GM12878 (cell line): ENCODE measurements around the gene SENP1. TPM values are rescaled to one million over a fixed set of nuclear protein-coding genes. Genes with fewer than 3 reads are reported as not detected.

Source experiments
- ATAC-seq: fragments of 200-7000 bp; cut with Tn5 transposase; 3 replicates; pipeline ENCODE4 v1.9.1; 2020; ENCODE audit warnings: mild to moderate bottlenecking, moderate library complexity
- BruUV-seq: library from RNA; stranded (reverse); fragments of 400-500 nt; replicated peaks from 2 replicates; lab custom pipeline; 2021; lab: Mats Ljungman, UMichigan
- CTCF ChIA-PET: fragments of 300-600 bp; sonication (Branson Sonifier 250); formaldehyde crosslinking; extraction: SDS; loops from one replicate; lab custom pipeline; 2021; ENCODE audit warnings: inconsistent platforms; lab: Yijun Ruan, JAX
- POLR2A ChIA-PET: fragments of 350-600 bp; formaldehyde crosslinking; extraction: SDS; loops from one replicate; lab custom pipeline; 2021; ENCODE audit warnings: inconsistent platforms; lab: Charles Lee
- RAD21 ChIA-PET: fragments of 300-600 bp; sonication (Branson Sonifier 250); formaldehyde crosslinking; loops from one replicate; lab custom pipeline; 2023; ENCODE audit warnings: antibody characterized with exemption; ENCODE audit not compliant: unreplicated experiment; lab: Charles Lee
- SMC1A ChIA-PET: fragments of 300-600 bp; sonication (Branson Sonifier 250); formaldehyde crosslinking; loops from one replicate; lab custom pipeline; 2023; ENCODE audit not compliant: unreplicated experiment, uncharacterized antibody; lab: Charles Lee
- DNase-seq: peaks from one replicate; pipeline ENCODE4 v3.0.0-alpha.2; 2011; ENCODE audit warnings: low read depth, low spot score
- FAIRE-seq: peaks from 3 replicates; lab custom pipeline; 2011; peaks lifted over from hg19 to GRCh38; lab: Jason Lieb, UNC
- H2AFZ ChIP-seq: 2 replicates; pipeline ENCODE4 v1.6.0; 2011; ENCODE audit warnings: low read depth, low read length, control low read depth; ENCODE audit not compliant: control insufficient read depth
- H3K27ac ChIP-seq: 2 replicates; pipeline ENCODE4 v1.5.1; 2011; ENCODE audit warnings: control low read depth; ENCODE audit not compliant: control insufficient read depth, insufficient read depth
- H3K27me3 ChIP-seq, 2 experiments: replicated peaks in 1 of 2; 2 replicates each; pipeline versions ENCODE4 v1.6.0 to v1.6.1; 2011; ENCODE audit warnings: low read length in 1 of 2; ENCODE audit not compliant: control insufficient read depth in 2 of 2, insufficient read depth in 2 of 2
- H3K36me3 ChIP-seq, 2 experiments: 2 replicates each; pipeline ENCODE4 v1.5.1; 2011; ENCODE audit warnings: low read length in 1 of 2; ENCODE audit not compliant: control insufficient read depth in 2 of 2, insufficient read depth in 2 of 2
- H3K4me1 ChIP-seq: 2 replicates; pipeline ENCODE4 v1.6.1; 2011; ENCODE audit warnings: mild to moderate bottlenecking, low read length, moderate library complexity, mixed read lengths; ENCODE audit not compliant: control insufficient read depth, insufficient read depth
- H3K4me2 ChIP-seq: 2 replicates; pipeline ENCODE4 v1.6.0; 2011; ENCODE audit warnings: control low read depth; ENCODE audit not compliant: control insufficient read depth, insufficient read depth
- H3K4me3 ChIP-seq: fragments of 200-600 bp; sonication (generic); 2 replicates; pipeline ENCODE4 v1.5.1; 2016
- H3K79me2 ChIP-seq: 2 replicates; pipeline ENCODE4 v1.6.0; 2011; ENCODE audit warnings: low read length; ENCODE audit not compliant: control insufficient read depth, insufficient read depth
- H3K9ac ChIP-seq: 2 replicates; pipeline ENCODE4 v1.8.0; 2011; ENCODE audit warnings: low read length, control low read depth, mixed read lengths; ENCODE audit not compliant: control insufficient read depth, insufficient read depth
- H3K9me3 ChIP-seq: replicated peaks from 3 replicates; pipeline ENCODE4 v1.5.1; 2011; ENCODE audit warnings: mild to moderate bottlenecking, low read length; ENCODE audit not compliant: control insufficient read depth, insufficient read depth
- H4K20me1 ChIP-seq: 2 replicates; pipeline ENCODE4 v1.6.0; 2011; ENCODE audit not compliant: control insufficient read depth, insufficient read depth
- CREB1 ChIP-seq: IDR thresholded peaks from 2 replicates; pipeline ENCODE4 v1.6.1; 2012; ENCODE audit warnings: low read depth, mild to moderate bottlenecking, inconsistent platforms
- JUNB ChIP-seq: IDR thresholded peaks from 2 replicates; pipeline ENCODE4 v1.6.1; 2016; ENCODE audit warnings: antibody characterized with exemption, mild to moderate bottlenecking
- WGBS: methylation state at CpG from one replicate; pipeline ENCODE4 v1.1.6; 2016; ENCODE audit warnings: low lambda C conversion rate; ENCODE audit not compliant: insufficient replicate concordance, insufficient coverage; ENCODE audit errors: missing lambda C conversion rate; 5-methylcytosine and 5-hydroxymethylcytosine counted together
- in situ Hi-C: fragments of 300-500 bp; cut with MboI; formaldehyde crosslinking; loops from 9 replicates; pipeline ENCODE4 v1.14.3; 2018; ENCODE audit warnings: mixed read lengths
- intact Hi-C: fragments of 100-400 bp; cut with micrococcal nuclease; formaldehyde crosslinking; loops from one replicate; pipeline ENCODE4 v1.14.2; 2022; ENCODE audit not compliant: unreplicated experiment
- polyA plus RNA-seq, 11 experiments: library from polyadenylated mRNA; depleted of rRNA in 4 of 11; unstranded in 6 of 11; stranded (reverse) in 5 of 11; fragments of >200 nt; fragmentation: Nextera tagmentation in 4 of 11; fragmentation: Illumina TruSeq in 1 of 11; extraction: Ambion mirVana in 4 of 11; extraction: Trizol in 1 of 11; gene quantifications; 1 replicate in 1 of 11; 2 replicates in 10 of 11; pipeline versions ENCODE4 v1.2.1 to v1.2.3, GENCODE V29; 2011 to 2016; ENCODE audit warnings: inconsistent platforms in 2 of 11, missing spikeins in 2 of 11, low read depth in 1 of 11
- total RNA-seq, 4 experiments: library from RNA; depleted of rRNA in 3 of 4; stranded (reverse); fragments of >200 nt in 3 of 4; fragmentation: Illumina TruSeq in 1 of 4; extraction: Trizol in 1 of 4; gene quantifications; 2 replicates each; pipeline versions ENCODE4 v1.2.1 to v1.2.3, GENCODE V29; 2013 to 2021
- TF ChIP-seq, protein P1 (sequence below): fragments of 450-650 bp; IDR thresholded peaks from 2 replicates; pipeline ENCODE4 v1.6.1; 2016; ENCODE audit warnings: mild to moderate bottlenecking
- TF ChIP-seq, protein P2 (sequence below): IDR thresholded peaks from 2 replicates; pipeline ENCODE4 v1.6.1; 2011; ENCODE audit warnings: mild to moderate bottlenecking, low read depth, low read length, moderate library complexity; ENCODE audit not compliant: insufficient replicate concordance
- TF ChIP-seq, protein P3 (sequence below): fragments of 450-650 bp; conservative IDR thresholded peaks from 2 replicates; pipeline ENCODE4 v1.6.1; 2017; ENCODE audit warnings: mild to moderate bottlenecking, moderate library complexity

SENP1 gene
- total and polyA plus RNA-seq, 10 of the 15 experiments (the other 5 are each of a cell fraction or from before 2014, with no cell fraction given): 8.1 to 52.4 (median 26.1) TPM

DNA sequence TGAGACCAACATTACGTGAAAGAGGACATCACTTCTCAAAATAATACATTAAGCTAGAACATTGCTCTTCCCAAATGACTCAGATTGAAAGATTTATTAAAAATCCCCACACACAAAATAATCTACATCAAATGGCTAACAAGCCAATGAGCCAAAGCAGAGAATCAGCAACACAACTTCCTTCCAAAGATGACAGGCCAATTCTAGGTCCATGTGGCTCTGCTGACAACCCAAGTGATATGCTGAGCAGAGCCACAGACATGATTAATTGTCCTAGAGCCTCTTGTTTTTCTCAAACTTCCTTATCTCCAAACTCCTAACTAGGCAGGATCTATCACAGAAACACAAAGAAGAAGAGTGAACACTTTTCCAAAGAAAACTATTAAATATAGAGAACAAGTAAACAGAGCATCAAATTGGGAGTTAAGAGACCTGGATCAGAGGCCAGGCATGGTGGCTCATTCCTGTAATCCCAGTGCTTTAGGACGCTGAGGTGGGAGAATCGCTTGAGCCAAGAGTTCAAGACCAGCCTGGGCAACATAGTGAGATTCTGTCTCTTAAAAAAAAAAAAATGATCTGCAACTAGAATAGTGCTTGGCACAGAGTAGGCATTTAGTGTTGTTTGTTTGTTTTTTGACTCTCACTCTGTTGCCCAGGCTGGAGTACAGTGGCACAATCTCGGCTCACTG is 38.5 kb downstream of the SENP1 start:
- intact Hi-C loops: no loop called here
- Histone ChIP-seq H4K20me1 (no peaks in the 10 kb centered on the region), H3K4me3 (no peak overlapping the region), H2AFZ (no peak overlapping the region), H3K9ac (no peak overlapping the region), H3K9me3 (no peaks in the 10 kb centered on the region), H3K4me2 (no peak overlapping the region), H3K27ac (no peak overlapping the region), H3K27me3 (no peaks in the 10 kb centered on the region), H3K79me2 (no peaks in the 10 kb centered on the region), H3K4me1 (no peaks in the 10 kb centered on the region), H3K36me3 (peaks cover 0 to 26% of the 10 kb centered on the region in 2 experiments)
- POLR2A ChIA-PET: no interaction called here
- CTCF ChIA-PET: no interaction called here
- FAIRE-seq: no peak
- WGBS: 78% methylated on average over 4 of the region's 4 CpGs
- in situ Hi-C loops: no loop called here
- peak; percentile 67 for ATAC-seq
- no TSS peak for BruUV-seq
- peak; percentile 3 for DNase-seq
- SMC1A ChIA-PET: interaction anchor here (0.9 to 1.5 kb wide), 3 partner anchors 11 to 103 kb away, joined by 3 to 4 read pairs (median 3); partner anchors contain the start of gene PFKM
- TF ChIP-seq, protein P1, sequence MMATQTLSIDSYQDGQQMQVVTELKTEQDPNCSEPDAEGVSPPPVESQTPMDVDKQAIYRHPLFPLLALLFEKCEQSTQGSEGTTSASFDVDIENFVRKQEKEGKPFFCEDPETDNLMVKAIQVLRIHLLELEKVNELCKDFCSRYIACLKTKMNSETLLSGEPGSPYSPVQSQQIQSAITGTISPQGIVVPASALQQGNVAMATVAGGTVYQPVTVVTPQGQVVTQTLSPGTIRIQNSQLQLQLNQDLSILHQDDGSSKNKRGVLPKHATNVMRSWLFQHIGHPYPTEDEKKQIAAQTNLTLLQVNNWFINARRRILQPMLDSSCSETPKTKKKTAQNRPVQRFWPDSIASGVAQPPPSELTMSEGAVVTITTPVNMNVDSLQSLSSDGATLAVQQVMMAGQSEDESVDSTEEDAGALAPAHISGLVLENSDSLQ: peak; percentile 62; the same call in 1 of the 2 replicates
- peak; percentile 35; the same call in 1 of the 2 replicates for TF ChIP-seq CREB1
- TF ChIP-seq, protein P2, sequence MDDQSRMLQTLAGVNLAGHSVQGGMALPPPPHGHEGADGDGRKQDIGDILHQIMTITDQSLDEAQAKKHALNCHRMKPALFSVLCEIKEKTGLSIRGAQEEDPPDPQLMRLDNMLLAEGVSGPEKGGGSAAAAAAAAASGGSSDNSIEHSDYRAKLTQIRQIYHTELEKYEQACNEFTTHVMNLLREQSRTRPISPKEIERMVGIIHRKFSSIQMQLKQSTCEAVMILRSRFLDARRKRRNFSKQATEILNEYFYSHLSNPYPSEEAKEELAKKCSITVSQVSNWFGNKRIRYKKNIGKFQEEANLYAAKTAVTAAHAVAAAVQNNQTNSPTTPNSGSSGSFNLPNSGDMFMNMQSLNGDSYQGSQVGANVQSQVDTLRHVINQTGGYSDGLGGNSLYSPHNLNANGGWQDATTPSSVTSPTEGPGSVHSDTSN: peak; percentile 23
- TF ChIP-seq, protein P3, sequence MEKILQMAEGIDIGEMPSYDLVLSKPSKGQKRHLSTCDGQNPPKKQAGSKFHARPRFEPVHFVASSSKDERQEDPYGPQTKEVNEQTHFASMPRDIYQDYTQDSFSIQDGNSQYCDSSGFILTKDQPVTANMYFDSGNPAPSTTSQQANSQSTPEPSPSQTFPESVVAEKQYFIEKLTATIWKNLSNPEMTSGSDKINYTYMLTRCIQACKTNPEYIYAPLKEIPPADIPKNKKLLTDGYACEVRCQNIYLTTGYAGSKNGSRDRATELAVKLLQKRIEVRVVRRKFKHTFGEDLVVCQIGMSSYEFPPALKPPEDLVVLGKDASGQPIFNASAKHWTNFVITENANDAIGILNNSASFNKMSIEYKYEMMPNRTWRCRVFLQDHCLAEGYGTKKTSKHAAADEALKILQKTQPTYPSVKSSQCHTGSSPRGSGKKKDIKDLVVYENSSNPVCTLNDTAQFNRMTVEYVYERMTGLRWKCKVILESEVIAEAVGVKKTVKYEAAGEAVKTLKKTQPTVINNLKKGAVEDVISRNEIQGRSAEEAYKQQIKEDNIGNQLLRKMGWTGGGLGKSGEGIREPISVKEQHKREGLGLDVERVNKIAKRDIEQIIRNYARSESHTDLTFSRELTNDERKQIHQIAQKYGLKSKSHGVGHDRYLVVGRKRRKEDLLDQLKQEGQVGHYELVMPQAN: no peak
- peak; percentile 73 for TF ChIP-seq JUNB
- TF ChIP-seq, all 136 proteins: peak for 4
- RAD21 ChIA-PET: no interaction called here
